B cell (primary cell): ENCODE measurements around the gene GBX1. TPM values are rescaled to one million over a fixed set of nuclear protein-coding genes. Genes with fewer than 3 reads are reported as not detected.

Experiments
- ATAC-seq: fragments of 200-7000 bp; cut with Tn5 transposase; one replicate; pipeline ENCODE4 v1.10.0; 2021; ENCODE audit warnings: low read depth, mild to moderate bottlenecking, moderate number of reproducible peaks, moderate library complexity
- CTCF ChIA-PET: fragments of 350-600 bp; sonication (Branson Sonifier 250); formaldehyde crosslinking; loops from one replicate; lab custom pipeline; 2021; ENCODE audit warnings: antibody characterized with exemption, inconsistent platforms; lab: Charles Lee
- POLR2A ChIA-PET: fragments of 350-600 bp; sonication (Branson Sonifier 250); formaldehyde crosslinking; loops from one replicate; lab custom pipeline; 2021; ENCODE audit warnings: antibody characterized with exemption; lab: Charles Lee
- DNase-seq: peaks from one replicate; pipeline ENCODE4 v3.0.0; 2013
- H2AFZ ChIP-seq: 2 replicates; pipeline ENCODE4 v1.6.1; 2012; ENCODE audit warnings: mild to moderate bottlenecking, low read depth, low read length; ENCODE audit not compliant: insufficient read depth, poor library complexity, severe bottlenecking
- H3K27ac ChIP-seq, 2 donors: 1 replicate in 1 of 2; 2 replicates in 1 of 2; pipeline ENCODE4 v1.5.1; 2012 to 2013; ENCODE audit warnings: low read length in 2 of 2, mild to moderate bottlenecking in 2 of 2, moderate library complexity in 1 of 2
- H3K27me3 ChIP-seq, 4 experiments: fragments of 200-600 bp in 1 of 4; sonication (generic) in 1 of 4; replicated peaks in 1 of 4; 1 replicate in 2 of 4; 2 replicates in 2 of 4; pipeline versions ENCODE4 v1.6.1 to v1.7.0; 2013 to 2016; ENCODE audit warnings: low read length in 3 of 4, mild to moderate bottlenecking in 2 of 4, mixed read lengths in 1 of 4, moderate library complexity in 1 of 4; ENCODE audit not compliant: insufficient read depth in 4 of 4, control insufficient read depth in 3 of 4; ENCODE audit errors: control extremely low read depth in 1 of 4
- H3K36me3 ChIP-seq, 2 experiments: replicated peaks in 1 of 2; 1 replicate in 1 of 2; 2 replicates in 1 of 2; pipeline versions ENCODE4 v1.6.1 to v1.7.1; 2013; ENCODE audit warnings: low read length in 1 of 2; ENCODE audit not compliant: insufficient read depth in 2 of 2, control insufficient read depth in 1 of 2; ENCODE audit errors: control extremely low read depth in 1 of 2, extremely low read depth in 1 of 2
- H3K4me1 ChIP-seq, 2 donors: fragments of 200-600 bp in 1 of 2; sonication (generic) in 1 of 2; 1 replicate in 1 of 2; 2 replicates in 1 of 2; pipeline versions ENCODE4 v1.5.1 to v1.6.1; 2013 to 2017; ENCODE audit warnings: low read length in 2 of 2; ENCODE audit not compliant: control insufficient read depth in 2 of 2, insufficient read depth in 2 of 2
- H3K4me2 ChIP-seq: replicated peaks from 2 replicates; pipeline ENCODE3; 2012; ENCODE audit warnings: mild to moderate bottlenecking, low read depth, low read length; ENCODE audit not compliant: poor library complexity, severe bottlenecking
- H3K4me3 ChIP-seq, 5 experiments: fragments of 200-600 bp in 1 of 5; sonication (generic) in 1 of 5; 1 replicate in 3 of 5; 2 replicates in 2 of 5; pipeline versions ENCODE4 v1.5.1 to v1.7.0; 2011 to 2016; ENCODE audit warnings: low read length in 4 of 5, mild to moderate bottlenecking in 4 of 5, low read depth in 2 of 5, control low read depth in 1 of 5, moderate library complexity in 1 of 5; ENCODE audit not compliant: insufficient read depth in 1 of 5; ENCODE audit errors: control extremely low read depth in 1 of 5, extremely low read depth in 1 of 5
- H3K79me2 ChIP-seq: fragments of 200-600 bp; sonication (generic); one replicate; pipeline ENCODE4 v1.6.0; 2016; ENCODE audit warnings: low read length; ENCODE audit not compliant: control insufficient read depth, insufficient read depth
- H3K9ac ChIP-seq: fragments of 200-600 bp; sonication (generic); 2 replicates; pipeline ENCODE4 v1.6.1; 2017; ENCODE audit warnings: mild to moderate bottlenecking, low read length, moderate library complexity
- H3K9me3 ChIP-seq, 3 donors: one replicate each; pipeline versions ENCODE4 v1.6.1 to v1.7.1; 2013; ENCODE audit warnings: low read length in 2 of 3; ENCODE audit not compliant: control insufficient read depth in 2 of 3, insufficient read depth in 1 of 3; ENCODE audit errors: control extremely low read depth in 1 of 3
- H4K20me1 ChIP-seq: 2 replicates; pipeline ENCODE4 v1.6.0; 2012; ENCODE audit warnings: mild to moderate bottlenecking, low read length; ENCODE audit not compliant: insufficient read depth, control insufficient read depth, poor library complexity, severe bottlenecking
- H3K27ac Mint-ChIP-seq: one replicate; pipeline ENCODE4 v1.8.0; 2021; ENCODE audit warnings: mixed read lengths
- H3K27me3 Mint-ChIP-seq: one replicate; pipeline ENCODE4 v1.8.0; 2021; ENCODE audit warnings: mixed read lengths
- H3K4me1 Mint-ChIP-seq: one replicate; pipeline ENCODE4 v1.8.0; 2021; ENCODE audit warnings: mixed read lengths
- H3K4me3 Mint-ChIP-seq: one replicate; pipeline ENCODE4 v1.8.0; 2021; ENCODE audit warnings: mixed read lengths
- H3K9me3 Mint-ChIP-seq: one replicate; pipeline ENCODE4 v1.8.0; 2022; ENCODE audit warnings: mixed read lengths; ENCODE audit not compliant: insufficient read depth
- EZH2 ChIP-seq: IDR thresholded peaks from 2 replicates; pipeline ENCODE4 v1.6.1; 2012; ENCODE audit warnings: borderline replicate concordance, low read depth, mild to moderate bottlenecking, moderate library complexity, low read length; ENCODE audit not compliant: insufficient read depth, poor library complexity, severe bottlenecking
- WGBS: methylation state at CpG from one replicate; pipeline ENCODE4 v1.1.5; 2013; ENCODE audit warnings: missing lambda C conversion rate; ENCODE audit not compliant: insufficient coverage; 5-methylcytosine and 5-hydroxymethylcytosine counted together
- intact Hi-C: fragments of 100-400 bp; cut with micrococcal nuclease; formaldehyde crosslinking; loops from one replicate; pipeline ENCODE4 v1.10.0; 2022
- polyA plus RNA-seq: library from polyadenylated mRNA; depleted of rRNA; stranded (reverse); fragments of >200 nt; gene quantifications from 2 replicates; pipeline ENCODE4 v1.2.3, GENCODE V29; 2012
- total RNA-seq, 2 donors: library from RNA; stranded (reverse); fragments of 120-200 nt in 1 of 2; gene quantifications; 1 replicate in 1 of 2; 2 replicates in 1 of 2; pipeline versions ENCODE4 v1.2.3 to v1.2.4, GENCODE V29; 2013 to 2022
- TF ChIP-seq, protein P1 (sequence below): fragments of 200-600 bp; IDR thresholded peaks from one replicate; pipeline ENCODE4 v1.8.0; 2022; ENCODE audit warnings: antibody characterized with exemption, mild to moderate bottlenecking

Gene GBX1
- total and polyA plus RNA-seq, 2 donors (not counting 1 experiment from before 2014, with no cell fraction given), result not detected

DNA sequence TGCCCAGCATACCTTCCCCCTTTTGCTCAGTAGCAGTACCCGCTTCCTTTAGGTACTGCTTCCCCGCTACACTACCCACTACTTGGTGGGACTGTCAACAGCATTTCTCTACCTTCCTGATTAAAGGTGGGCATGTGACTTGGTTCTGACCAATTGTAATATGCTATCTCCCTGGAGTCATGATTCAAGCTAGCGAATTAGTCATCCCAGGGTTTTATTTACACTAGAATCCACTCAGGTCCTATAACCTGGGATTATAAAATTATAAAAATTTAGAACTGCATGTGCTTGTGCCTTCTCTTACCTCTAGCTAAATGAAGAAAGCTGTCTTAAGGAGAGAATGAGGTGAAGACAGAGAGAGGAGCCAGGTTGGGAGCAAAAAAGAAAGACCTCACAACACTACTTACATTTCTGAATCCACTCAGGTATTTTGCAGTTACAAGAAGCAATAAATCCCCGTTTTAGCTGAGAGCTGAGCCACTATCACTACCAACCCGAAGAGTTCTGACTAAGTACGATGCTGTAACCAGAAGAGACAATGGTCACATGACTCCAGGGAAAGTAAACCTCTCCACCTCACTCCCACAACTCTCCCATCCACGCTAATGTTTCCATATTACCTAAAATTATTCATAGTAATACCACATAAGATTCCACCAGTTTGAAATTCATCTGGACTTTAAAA is 9.7 kb downstream of the GBX1 start:
- H3K27ac Mint-ChIP-seq, result no peak overlapping the region
- intact Hi-C loops, result no loop called here
- Histone ChIP-seq H3K4me3 (no peak overlapping the region), H3K9me3 (no peaks in the 10 kb centered on the region), H3K9ac (no peak overlapping the region), H3K4me1 (no peaks in the 10 kb centered on the region), H2AFZ (no peak overlapping the region), H3K27me3 (peaks cover 0 to 20% (median 12%) of the 10 kb centered on the region in 4 experiments), H3K36me3 (no peaks in the 10 kb centered on the region), H4K20me1 (no peaks in the 10 kb centered on the region), H3K27ac (no peak overlapping the region), H3K79me2 (no peaks in the 10 kb centered on the region), H3K4me2 (no peak overlapping the region)
- POLR2A ChIA-PET, result no interaction called here
- H3K9me3 Mint-ChIP-seq, result no peaks in the 10 kb centered on the region
- TF ChIP-seq, protein P1, sequence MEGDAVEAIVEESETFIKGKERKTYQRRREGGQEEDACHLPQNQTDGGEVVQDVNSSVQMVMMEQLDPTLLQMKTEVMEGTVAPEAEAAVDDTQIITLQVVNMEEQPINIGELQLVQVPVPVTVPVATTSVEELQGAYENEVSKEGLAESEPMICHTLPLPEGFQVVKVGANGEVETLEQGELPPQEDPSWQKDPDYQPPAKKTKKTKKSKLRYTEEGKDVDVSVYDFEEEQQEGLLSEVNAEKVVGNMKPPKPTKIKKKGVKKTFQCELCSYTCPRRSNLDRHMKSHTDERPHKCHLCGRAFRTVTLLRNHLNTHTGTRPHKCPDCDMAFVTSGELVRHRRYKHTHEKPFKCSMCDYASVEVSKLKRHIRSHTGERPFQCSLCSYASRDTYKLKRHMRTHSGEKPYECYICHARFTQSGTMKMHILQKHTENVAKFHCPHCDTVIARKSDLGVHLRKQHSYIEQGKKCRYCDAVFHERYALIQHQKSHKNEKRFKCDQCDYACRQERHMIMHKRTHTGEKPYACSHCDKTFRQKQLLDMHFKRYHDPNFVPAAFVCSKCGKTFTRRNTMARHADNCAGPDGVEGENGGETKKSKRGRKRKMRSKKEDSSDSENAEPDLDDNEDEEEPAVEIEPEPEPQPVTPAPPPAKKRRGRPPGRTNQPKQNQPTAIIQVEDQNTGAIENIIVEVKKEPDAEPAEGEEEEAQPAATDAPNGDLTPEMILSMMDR, result no peak
- no peak for TF ChIP-seq EZH2
- 70% methylated on average over 4 of the region's 7 CpGs for WGBS
- CTCF ChIA-PET, result interaction anchor here (1.0 kb wide), 1 partner anchor 34 kb away, joined by 4 read pairs; no protein-coding TSS in a partner anchor
- H3K4me1 Mint-ChIP-seq, result no peaks in the 10 kb centered on the region
- peaks cover 32% of the 10 kb centered on the region for H3K27me3 Mint-ChIP-seq
- no peak for DNase-seq
- no peak for ATAC-seq
- H3K4me3 Mint-ChIP-seq, result no peak overlapping the region
